Hematopoietic multipotent progenitor cell treated with erythropoietin and hydrocortisone succinate and interleukin-3 and kit ligand, for 8 days (in vitro differentiated cells): ENCODE measurements around the gene ACSF3.

Source experiments
- DNase-seq: peaks from one replicate; pipeline ENCODE4 v3.0.0-alpha.2; 2015

ACSF3 gene

GRCh38 chr16:89194340-89195311 is 101.0 kb downstream of the ACSF3 start:
- no peak for DNase-seq

DNA sequence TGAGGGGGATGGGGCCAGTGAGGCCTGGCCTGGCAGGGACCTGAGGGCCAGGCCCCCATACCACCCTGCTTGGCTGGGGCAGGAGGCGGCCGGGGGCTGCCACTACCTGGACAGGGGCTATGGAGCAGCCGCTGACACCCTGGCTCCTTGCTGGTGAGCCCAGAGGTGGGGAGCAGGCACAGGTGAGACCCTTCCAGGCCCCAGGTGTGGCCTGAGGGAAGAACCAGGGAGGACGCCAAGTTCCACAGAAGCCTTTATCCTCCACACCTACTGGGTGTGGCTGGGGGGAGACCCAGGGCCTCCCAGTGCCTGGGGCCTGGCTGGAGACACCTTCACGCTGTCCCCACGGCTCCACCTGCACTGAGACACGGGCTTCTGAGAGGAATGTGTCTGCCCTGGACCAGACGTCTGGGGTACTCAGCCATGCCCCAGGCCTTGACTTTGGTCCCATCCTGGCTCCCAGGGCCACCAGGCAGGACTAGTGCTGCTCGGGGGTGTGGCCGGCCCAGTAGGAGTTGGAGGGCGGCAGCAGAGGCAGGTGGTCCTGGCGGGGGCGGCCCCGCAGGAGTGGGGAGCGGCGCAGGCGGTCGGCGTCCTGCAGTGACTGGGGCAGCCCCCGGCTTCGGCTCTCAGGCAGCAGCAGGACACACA is 102.0 kb downstream of the ACSF3 start:
- DNase-seq: no peak

GRCh38 chr16:89197033-89197632 is 103.5 kb downstream of the ACSF3 start:
- DNase-seq: no peak

- no peak for DNase-seq
Measured at GRCh38 chr16:89197633-89198416, 104.2 kb downstream of the ACSF3 start.

- DNase-seq: no peak
Measured at GRCh38 chr16:89198417-89199240, 105.0 kb downstream of the ACSF3 start.

- DNase-seq: no peak
Measured at GRCh38 chr16:89199241-89200123, 105.8 kb downstream of the ACSF3 start.

DNA sequence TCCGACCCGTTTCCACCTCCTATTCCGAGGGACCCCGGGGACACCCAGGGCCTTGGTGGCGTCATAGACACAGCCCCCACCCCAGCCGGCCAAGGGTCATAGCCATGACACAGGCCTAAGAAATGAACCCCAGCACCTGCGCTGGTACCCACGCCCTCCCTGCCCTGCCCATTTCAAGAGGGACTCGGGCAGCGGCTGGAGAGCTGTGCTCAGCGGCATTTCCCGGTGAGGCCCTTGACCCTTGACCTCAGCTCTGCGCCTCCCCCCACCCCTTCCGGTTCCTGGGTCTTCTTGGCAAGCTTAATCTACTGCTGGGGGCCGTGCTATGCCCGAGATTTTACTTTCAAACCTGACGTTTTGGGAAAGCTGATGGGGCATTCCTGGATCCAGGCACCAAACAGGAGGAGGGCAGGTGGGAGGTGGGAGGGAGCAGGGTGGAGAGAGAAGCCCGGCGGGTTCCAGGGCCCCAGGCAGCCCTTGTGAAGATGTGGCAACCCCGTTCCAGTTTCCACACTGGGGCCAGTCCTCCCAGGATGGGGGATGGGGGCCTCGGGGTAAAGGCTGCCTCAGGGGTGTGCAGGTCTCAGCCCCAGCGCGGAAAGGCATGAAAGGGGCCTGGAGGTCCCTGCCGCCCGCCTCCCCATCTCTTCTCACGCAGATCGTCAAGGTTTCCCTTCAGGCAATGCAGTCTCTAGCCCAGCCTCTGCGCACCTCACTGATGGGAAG is 106.6 kb downstream of the ACSF3 start, which contains the start of gene SLC22A31:
TSS of gene SLC22A31 (minus strand) at position 414 of the 726 bp plus-strand sequence. CDS start at position 378, 36 bp downstream.
- DNase-seq: no peak

DNA sequence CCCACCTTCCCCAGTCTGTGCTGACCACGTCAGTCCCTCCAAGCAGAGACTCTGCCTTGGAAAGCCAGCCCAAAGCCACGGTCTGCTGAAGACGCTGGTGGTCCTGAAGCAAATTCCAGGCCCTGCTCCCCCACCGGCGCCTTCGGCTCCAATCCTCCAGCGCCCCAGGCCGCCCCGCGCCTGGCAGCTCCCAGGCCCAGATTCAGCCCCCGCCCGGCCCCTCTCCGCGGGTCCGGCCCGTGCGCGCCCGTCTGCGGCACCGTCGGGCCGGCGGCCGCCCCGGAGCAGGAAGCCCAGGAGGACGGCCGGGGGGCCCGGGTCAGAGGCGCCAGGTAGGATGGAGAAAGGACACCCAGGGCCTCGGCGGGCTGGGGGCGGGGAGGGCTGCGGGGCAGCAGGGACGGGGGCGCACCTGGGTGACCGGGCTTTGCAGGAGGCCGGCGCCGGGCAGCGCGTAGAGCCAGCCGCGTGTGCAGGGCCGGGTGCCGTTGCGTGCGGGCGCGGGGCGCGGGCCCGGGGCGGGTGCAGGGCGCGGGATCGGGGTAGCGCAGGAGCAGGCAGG is 107.3 kb downstream of the ACSF3 start:
- DNase-seq: no peak

DNA sequence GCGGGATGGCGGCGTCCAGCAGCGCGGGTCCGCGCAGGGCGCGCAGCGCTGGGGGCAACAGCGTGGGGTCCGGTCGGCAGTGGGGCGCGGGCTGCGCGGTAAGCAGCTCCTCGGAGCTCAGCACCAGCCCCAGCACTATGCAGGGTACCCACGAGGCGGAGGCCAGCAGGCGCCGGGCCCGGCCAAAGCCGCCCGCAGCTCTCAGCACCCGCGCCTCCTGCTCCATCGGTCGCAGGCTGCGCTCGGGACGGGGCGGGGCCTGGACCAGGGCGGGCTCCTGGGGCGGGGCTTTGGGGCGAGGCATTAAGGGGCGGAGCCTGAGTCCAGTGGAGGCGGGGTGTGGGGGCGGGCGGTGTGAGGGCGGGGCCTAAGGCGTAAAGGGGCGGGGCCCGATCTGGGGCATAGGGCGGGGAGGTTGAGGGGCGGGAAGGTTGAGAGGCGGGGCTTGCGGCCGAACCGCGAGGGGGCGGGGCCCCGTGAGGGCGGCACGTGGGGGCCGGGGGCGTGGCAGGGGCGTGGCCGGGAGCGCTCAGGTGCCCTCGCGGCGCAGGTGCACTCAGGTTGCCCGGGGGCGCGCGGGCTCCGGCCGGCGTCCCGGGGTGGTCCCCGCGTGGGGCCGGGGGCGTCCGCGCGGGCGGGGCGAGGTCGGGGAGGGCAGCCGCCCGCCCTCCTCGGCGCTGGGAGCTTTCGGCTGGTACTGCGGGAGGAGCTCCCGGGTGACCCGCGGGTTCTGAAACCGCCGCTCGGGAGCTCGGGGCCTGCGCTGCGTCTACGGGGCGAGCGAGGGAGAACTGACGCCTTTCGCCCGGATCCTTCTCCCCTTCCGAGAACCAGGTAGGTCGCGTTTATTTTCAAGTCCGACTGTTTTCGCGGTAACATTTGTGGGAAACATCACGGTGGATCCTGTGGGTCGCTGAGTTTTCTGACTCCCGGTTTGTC is 108.1 kb downstream of the ACSF3 start:
- DNase-seq: peak; percentile 64

GRCh38 chr16:89202422-89203215 is 109.0 kb downstream of the ACSF3 start:
- DNase-seq: no peak
